GM12801 (cell line): ENCODE results near the gene RPS3.

Source experiments
- TF ChIP-seq, protein P1 (sequence below): IDR thresholded peaks from one replicate; pipeline ENCODE4 v1.5.1; 2011; ENCODE audit warnings: control low read depth; ENCODE audit not compliant: insufficient read length; ENCODE audit errors: extremely low read depth

RPS3 gene

DNA sequence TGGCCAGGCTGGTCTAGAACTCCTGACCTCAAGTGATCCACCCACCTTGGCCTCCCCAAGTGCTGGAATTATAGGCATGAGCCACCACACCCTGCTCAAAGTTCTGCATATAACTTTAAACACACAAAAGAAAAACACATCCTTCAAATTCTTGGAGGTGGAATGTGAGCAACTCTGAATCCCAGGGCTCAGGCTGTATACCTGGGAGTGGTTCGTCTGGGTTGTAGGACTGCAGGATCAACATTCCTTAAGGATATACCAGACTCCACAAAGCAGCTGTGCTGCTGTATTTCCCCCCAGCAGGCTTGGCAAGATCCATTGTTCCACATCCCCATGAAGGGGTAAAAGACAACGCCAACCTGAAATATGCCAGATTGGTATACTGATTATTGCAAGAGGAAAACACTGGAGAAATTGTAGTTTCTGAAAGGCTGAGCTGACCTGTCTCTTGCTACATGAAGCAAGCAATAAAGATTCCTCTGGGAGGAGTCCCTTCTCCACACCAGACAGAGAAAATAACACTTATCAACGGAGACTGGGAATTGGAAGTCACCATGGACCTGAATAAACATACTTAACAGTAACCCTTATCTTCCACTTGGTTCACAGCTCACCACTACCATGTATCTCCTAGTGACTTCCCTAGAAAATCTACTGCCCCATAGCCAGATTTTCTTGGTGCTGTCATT, 12.2 kb upstream of the RPS3 start:
- TF ChIP-seq, protein P1, sequence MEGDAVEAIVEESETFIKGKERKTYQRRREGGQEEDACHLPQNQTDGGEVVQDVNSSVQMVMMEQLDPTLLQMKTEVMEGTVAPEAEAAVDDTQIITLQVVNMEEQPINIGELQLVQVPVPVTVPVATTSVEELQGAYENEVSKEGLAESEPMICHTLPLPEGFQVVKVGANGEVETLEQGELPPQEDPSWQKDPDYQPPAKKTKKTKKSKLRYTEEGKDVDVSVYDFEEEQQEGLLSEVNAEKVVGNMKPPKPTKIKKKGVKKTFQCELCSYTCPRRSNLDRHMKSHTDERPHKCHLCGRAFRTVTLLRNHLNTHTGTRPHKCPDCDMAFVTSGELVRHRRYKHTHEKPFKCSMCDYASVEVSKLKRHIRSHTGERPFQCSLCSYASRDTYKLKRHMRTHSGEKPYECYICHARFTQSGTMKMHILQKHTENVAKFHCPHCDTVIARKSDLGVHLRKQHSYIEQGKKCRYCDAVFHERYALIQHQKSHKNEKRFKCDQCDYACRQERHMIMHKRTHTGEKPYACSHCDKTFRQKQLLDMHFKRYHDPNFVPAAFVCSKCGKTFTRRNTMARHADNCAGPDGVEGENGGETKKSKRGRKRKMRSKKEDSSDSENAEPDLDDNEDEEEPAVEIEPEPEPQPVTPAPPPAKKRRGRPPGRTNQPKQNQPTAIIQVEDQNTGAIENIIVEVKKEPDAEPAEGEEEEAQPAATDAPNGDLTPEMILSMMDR, result no peak

DNA sequence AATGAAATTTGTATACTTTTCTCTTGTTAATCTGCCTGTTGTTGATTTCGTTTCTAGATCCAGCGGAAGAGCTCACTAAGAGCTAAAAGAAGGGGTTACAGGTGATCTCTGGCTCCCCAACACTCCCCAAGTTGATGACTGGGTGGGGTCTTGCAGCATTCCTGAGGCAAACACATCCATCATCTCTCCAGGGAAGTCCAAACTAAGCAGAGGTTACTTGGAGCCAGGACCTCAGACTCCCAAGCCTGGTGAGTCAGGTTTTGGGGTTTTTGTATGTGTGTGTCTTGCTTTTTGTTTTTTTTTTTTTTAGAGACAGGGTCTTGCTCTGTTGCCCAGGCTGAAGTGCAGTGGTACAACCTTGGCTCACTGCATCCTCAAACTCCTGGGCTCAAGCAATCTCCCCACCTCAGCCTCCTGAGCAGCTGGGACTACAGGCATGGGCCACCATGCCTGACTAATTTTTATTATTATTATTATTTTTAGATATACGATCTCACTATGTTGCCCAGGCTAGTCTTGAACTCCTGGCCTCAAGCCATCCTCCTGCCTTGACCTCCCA, 11.5 kb upstream of the RPS3 start:
- TF ChIP-seq, protein P1, result no peak

DNA sequence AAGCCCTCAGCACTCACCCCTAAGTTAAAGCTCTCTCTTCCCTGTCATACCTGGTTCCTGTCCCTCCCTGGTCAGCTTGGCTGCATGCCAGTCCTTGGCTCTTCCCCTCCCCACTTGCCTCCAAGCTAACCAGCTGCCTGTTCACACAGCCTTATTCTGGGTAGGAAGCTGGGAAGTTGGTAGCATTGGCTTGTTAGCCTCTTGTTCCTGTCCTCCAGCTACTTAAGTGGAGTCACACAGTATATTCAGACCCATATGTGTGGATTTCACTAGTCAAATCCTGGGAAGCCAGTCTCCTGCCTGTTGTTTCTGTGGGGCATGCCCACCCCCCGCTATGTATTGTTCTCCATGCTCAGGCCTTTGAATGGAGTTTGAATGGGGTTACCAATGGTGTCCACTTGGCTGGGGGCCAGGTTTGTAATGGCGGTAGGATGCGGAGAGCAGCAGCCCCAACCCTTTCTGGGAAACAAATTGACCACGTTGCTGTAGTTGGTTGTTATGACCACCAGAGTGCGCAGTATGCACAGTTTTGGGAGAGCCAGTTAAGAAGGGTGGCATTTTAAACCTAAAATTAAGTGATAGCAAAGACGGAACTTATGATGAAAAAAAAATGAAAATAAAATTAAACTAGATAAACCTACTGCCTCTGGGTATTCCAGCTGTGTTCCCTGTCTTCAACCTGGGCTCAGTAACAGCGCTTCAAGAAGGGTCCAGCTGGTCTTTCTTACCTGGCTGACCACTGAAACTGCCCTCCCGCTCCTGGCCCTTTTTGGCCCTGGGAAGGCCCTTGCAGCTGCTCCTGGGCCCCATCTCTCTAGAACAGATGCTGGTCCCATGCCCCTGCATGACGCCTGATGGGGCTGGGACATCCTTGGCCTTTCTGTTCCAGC, 10.7 kb upstream of the RPS3 start:
- TF ChIP-seq, protein P1, result no peak

DNA sequence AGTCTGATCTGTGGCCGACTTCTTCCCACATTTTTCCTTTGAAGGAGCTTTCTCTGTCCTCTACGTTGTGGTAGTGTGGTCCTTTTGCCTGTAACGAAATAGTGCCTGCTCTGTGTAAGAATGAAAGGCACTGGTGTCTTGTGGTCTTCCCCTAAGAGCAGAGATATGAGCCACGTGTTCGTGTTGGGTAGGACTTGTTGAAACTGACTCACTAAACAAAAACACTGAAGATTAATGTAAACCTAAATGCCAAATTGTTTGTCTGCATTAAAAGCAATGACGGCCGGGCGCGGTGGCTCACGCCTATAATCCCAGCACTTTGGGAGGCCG, 10.1 kb upstream of the RPS3 start:
- TF ChIP-seq, protein P1, result no peak

DNA sequence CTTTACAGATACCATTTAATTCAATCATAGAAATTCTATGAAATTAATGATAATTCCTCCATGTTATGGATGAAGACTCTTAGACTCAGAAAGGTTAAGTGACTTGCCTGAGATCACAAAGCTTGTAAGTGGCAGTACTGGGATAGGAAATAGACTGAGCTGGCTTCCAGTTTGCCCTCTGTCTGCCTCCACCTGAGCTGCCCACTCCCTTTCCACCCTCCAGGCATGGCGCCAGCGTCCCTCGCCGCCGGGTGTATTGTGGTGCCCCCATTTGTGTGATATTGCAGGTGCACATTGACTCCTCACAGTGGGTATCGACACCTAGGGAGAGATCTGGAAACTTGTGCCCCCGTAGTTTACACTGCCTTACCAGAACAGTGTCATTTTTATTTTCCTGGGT, 9.4 kb upstream of the RPS3 start:
- TF ChIP-seq, protein P1, result no peak

DNA sequence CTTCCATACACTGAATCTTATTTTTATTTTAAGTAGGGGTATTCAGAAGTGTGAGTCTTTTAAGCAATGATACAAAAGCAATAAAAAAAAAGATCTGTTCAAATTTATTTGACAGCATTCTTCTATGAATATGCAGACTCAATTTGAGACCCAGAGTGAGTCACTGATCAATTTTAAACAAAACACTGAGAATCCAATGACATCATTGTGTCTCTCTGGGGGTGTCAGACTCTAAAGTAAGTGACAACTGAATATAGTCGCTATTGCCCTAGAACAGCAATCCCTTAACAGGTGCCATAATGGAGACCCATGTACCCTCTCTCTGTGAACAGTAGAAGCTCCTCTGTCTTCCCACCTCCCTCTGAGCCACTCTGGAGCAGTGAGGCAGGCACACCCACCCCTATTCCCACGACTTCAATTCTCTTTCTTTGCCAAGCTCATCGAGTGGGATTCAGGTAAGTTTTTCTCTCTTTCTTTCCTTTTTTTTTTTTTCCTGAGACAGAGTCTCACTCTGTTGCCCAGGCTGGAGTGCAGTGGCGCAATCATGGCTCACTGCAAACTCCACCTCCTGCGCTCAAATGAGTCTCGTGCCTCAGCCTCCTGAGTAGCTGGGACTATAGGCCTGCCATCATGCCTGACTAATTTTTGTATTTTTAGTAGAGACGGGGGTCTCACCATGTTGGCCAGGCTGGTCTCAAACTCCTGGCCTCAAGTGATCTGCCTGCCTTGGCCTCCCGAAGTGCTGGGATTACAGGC, 5.1 kb upstream of the RPS3 start:
- TF ChIP-seq, protein P1, result no peak

DNA sequence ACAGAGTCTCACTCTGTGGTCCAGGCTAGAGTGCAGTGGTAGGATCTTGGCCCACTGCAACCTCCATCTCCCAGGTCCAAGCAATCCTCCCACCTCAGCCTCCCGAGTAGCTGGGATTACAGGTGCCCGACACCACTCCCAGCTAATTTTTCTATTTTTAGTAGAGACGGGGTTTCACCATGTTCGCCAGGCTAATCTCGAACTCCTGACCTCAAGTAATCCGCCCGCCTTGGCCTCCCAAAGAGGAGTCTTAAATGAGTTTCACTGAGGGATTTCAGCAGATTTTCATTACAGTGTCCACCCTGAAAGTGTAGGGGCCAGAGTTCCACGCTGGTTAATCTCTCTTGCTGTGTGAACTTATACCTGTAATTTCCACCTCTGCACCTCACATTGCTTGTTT, 412 bp upstream of the RPS3 start:
- TF ChIP-seq, protein P1, result no peak
